HL-60 (cell line): Measurements from ENCODE around the gene IMMP2L.

ENCODE experiments used
- DNase-seq, 2 experiments: peaks; one replicate each; pipeline ENCODE4 v3.0.0-alpha.2; 2010 to 2020; ENCODE audit warnings: low read depth in 1 of 2, low spot score in 1 of 2
- H3K27ac ChIP-seq: fragments of 250-450 bp; sonication (Bioruptor Pico); replicated peaks from 2 replicates; pipeline ENCODE4 v1.5.1; 2020; ENCODE audit warnings: mild to moderate bottlenecking, moderate library complexity
- H3K27me3 ChIP-seq: fragments of 250-450 bp; sonication (Bioruptor Pico); 2 replicates; pipeline ENCODE4 v1.5.1; 2021; ENCODE audit warnings: mild to moderate bottlenecking, moderate library complexity; ENCODE audit not compliant: insufficient read depth, poor library complexity, severe bottlenecking
- H3K4me3 ChIP-seq: replicated peaks from 2 replicates; pipeline ENCODE4 v1.5.1; 2011; ENCODE audit warnings: mild to moderate bottlenecking, control low read depth, low read length; ENCODE audit not compliant: insufficient read depth
- CTCF ChIP-seq: IDR thresholded peaks from one replicate; pipeline ENCODE4 v1.5.1; 2011; ENCODE audit warnings: low read length, control low read depth, inconsistent platforms; ENCODE audit not compliant: insufficient read depth
- GABPA ChIP-seq: IDR thresholded peaks from 2 replicates; pipeline ENCODE4 v1.6.1; 2012; ENCODE audit warnings: low read depth
- POLR2AphosphoS5 ChIP-seq: IDR thresholded peaks from 2 replicates; pipeline ENCODE4 v1.6.1; 2012; ENCODE audit warnings: low read depth
- REST ChIP-seq: IDR thresholded peaks from 2 replicates; pipeline ENCODE4 v1.6.1; 2012; ENCODE audit warnings: low read depth; ENCODE audit not compliant: insufficient replicate concordance
- SPI1 ChIP-seq: IDR thresholded peaks from 2 replicates; pipeline ENCODE4 v1.6.1; 2012; ENCODE audit warnings: low read depth, mild to moderate bottlenecking, borderline replicate concordance

The IMMP2L gene

DNA sequence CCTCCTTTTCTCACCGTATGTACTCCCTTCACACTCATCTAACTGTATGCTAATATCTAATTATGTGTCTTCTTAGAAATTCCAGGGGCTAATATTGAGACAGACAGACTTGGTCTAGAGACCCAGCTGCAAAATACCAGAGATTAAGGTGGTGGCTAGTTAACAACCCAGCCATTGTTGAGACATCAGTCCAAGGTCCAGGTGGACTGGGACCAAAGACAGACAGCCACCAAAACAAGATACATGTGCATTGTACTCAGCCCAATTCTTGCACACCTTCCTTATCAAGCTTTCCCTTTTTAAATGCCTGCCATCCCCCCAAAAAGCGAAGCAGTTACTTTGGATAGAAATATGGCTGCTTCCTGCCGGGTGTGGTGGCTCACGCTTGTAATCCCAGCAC, 514.7 kb downstream of the IMMP2L start:
- DNase-seq: no peak
- H3K4me3 ChIP-seq: no peak overlapping the region
- H3K27ac ChIP-seq: no peak overlapping the region
- no peaks in the 10 kb centered on the region for H3K27me3 ChIP-seq
- TF ChIP-seq GABPA: no peak
- TF ChIP-seq REST: no peak
- TF ChIP-seq CTCF: no peak
- no peak for TF ChIP-seq SPI1
- TF ChIP-seq POLR2AphosphoS5: no peak

DNA sequence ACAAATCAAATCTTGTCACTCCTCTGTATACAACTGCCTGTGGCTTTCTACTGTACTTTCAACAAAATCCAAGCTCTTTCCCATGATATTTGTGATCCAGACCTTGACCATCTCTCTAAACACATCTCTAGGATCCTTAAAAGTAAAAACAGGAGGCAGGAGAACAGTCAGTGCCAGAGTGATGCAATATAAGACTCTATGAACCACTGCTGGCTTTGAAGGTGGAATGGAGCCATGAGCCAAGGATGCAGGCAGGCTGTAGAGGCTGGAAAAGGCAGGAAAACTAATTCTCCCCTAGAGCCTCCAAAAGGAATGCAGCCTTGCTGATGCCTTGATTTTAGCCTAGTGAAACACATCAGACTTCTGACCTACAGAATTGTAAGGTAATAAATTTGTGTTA, 516.8 kb downstream of the IMMP2L start:
- Histone ChIP-seq H3K4me3 (no peak overlapping the region), H3K27ac (no peak overlapping the region), H3K27me3 (no peaks in the 10 kb centered on the region)
- no peak for DNase-seq
- TF ChIP-seq SPI1: no peak
- TF ChIP-seq POLR2AphosphoS5: no peak
- no peak for TF ChIP-seq REST
- TF ChIP-seq GABPA: no peak
- TF ChIP-seq CTCF: no peak

GRCh38 chr7:111043561-111043960, 518.7 kb downstream of the IMMP2L start:
- DNase-seq: no peak
- Histone ChIP-seq H3K27me3 (no peaks in the 10 kb centered on the region), H3K27ac (no peak overlapping the region), H3K4me3 (no peak overlapping the region)
- no peak for TF ChIP-seq POLR2AphosphoS5
- TF ChIP-seq GABPA: no peak
- TF ChIP-seq REST: no peak
- TF ChIP-seq SPI1: no peak
- no peak for TF ChIP-seq CTCF
